ENCODE results near the gene LRBA.

LRBA gene

DNA sequence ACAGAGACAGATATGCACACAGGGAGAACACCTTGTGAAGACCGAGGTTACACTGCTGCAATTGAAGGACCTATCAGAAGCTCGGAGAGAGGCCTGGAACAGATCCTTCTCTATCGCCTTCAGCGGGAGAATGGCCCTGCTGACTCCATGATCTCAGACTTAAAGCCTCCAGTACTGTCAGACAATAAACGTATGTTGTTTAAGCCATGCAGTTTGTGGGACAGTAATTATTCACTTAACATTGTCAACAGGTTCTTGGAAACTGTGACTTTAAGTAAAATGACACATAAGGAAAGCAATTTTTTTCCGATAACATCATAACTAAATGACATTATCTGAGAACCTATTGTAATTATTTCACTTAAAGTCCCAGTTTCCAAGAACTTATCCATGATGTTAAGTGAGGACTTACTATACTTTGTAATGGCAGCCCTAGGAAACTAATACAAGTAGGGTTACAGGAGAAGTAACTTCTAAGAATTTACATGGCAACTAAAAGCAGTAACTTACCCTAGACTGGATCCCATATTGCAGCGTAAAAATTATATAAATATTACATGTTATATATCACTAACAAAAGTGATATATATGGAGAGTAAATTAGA is 613.9 kb downstream of the LRBA start:
- TF ChIP-seq, protein P1, sequence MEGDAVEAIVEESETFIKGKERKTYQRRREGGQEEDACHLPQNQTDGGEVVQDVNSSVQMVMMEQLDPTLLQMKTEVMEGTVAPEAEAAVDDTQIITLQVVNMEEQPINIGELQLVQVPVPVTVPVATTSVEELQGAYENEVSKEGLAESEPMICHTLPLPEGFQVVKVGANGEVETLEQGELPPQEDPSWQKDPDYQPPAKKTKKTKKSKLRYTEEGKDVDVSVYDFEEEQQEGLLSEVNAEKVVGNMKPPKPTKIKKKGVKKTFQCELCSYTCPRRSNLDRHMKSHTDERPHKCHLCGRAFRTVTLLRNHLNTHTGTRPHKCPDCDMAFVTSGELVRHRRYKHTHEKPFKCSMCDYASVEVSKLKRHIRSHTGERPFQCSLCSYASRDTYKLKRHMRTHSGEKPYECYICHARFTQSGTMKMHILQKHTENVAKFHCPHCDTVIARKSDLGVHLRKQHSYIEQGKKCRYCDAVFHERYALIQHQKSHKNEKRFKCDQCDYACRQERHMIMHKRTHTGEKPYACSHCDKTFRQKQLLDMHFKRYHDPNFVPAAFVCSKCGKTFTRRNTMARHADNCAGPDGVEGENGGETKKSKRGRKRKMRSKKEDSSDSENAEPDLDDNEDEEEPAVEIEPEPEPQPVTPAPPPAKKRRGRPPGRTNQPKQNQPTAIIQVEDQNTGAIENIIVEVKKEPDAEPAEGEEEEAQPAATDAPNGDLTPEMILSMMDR (IDR thresholded peaks at IDR 0.05; ENCODE audit: low read depth, low read length, missing control alignments) = no peak
- in situ Hi-C loops (cut with HindIII; ENCODE audit: low sequenced_read_pairs) = no loop called here
- DNase-seq (ENCODE audit: low read depth) = no peak
- H3K4me3 ChIP-seq (ENCODE audit: low read depth, low read length) = no peak overlapping the region

DNA sequence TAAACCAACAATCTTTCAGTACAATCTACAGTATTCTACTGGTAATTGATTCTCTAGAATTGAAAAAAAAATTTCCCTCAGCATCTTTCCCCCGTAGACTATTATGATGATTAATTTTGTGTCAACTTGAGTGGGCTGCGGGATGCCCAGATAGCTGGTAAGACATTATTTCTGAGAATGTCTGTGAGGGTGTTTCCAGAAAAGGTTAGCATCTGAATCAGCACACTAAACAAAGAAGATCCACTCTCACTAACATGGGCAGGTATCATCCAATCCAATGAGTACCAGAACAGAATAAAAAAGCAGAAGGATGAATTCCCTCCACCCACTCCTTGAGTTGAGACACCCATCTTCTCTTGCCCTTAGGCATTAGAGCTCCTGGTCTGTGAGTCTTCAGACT is 619.2 kb downstream of the LRBA start:
- H3K4me3 ChIP-seq (ENCODE audit: low read depth, low read length) = no peak overlapping the region
- in situ Hi-C loops (cut with HindIII; ENCODE audit: low sequenced_read_pairs) = no loop called here
- TF ChIP-seq, protein P1 (IDR thresholded peaks at IDR 0.05; ENCODE audit: low read depth, low read length, missing control alignments) = no peak
- DNase-seq (ENCODE audit: low read depth) = no peak

DNA sequence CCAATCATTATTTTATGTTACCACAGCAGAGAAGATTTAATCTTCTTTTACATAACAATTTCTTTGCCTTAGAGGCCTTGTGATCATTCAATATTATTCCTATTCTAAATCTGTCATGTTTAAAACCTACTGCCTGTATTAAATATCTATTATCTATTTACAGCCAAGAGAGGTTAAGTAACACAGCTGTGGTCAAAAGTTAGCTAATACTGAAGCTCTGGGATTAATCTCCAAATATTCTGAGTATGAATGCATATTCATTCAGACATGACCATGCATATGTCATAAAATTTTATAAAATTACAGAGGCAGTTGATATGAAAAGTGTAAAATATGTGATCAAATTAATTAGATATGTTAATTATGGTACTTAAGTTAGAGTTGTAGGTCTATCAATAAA is 621.0 kb downstream of the LRBA start:
- no peak overlapping the region for H3K4me3 ChIP-seq (ENCODE audit: low read depth, low read length)
- TF ChIP-seq, protein P1 (IDR thresholded peaks at IDR 0.05; ENCODE audit: low read depth, low read length, missing control alignments) = no peak
- DNase-seq (ENCODE audit: low read depth) = no peak
- in situ Hi-C loops (cut with HindIII; ENCODE audit: low sequenced_read_pairs) = no loop called here

DNA sequence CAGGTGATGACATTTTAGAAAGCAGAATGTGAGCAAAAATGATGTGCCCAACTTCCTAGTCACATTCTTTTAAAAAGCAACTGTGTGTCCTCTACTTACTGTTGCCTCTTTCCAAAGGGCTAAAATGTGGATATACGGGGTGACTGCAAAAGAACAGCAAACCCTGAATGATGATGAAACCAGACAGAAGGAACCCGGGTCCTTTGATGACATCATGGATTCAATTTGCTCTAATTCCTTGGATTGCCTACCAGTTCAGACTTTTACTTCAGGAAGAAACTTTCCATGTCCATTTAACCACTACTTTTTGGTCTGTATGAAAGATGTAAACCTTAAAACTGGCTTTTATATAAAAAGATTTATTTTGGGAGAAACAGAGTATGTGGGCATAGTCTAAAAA is 624.0 kb downstream of the LRBA start:
- in situ Hi-C loops (cut with HindIII; ENCODE audit: low sequenced_read_pairs) = no loop called here
- no peak for DNase-seq (ENCODE audit: low read depth)
- no peak overlapping the region for H3K4me3 ChIP-seq (ENCODE audit: low read depth, low read length)
- TF ChIP-seq, protein P1 (IDR thresholded peaks at IDR 0.05; ENCODE audit: low read depth, low read length, missing control alignments) = no peak

DNA sequence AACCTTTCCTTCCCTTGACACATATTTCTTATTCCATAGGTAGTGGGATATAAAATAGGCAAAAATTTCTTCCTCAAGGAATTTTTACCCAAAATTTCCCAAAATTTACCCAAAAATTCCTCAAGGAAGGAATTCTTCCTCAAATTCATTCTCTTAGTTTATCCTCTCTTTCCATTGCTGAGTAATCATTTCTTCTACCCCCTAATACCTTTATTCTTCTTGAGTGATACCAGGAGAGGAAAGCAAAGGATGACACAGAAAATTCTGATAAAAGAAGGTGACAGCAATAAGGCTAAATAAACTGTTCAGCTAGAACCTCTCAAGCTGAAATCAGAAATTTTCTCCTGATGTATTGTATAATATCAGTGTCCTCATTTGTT is 624.6 kb downstream of the LRBA start:
- no peak for DNase-seq (ENCODE audit: low read depth)
- no peak overlapping the region for H3K4me3 ChIP-seq (ENCODE audit: low read depth, low read length)
- TF ChIP-seq, protein P1 (IDR thresholded peaks at IDR 0.05; ENCODE audit: low read depth, low read length, missing control alignments) = no peak
- in situ Hi-C loops (cut with HindIII; ENCODE audit: low sequenced_read_pairs) = no loop called here

DNA sequence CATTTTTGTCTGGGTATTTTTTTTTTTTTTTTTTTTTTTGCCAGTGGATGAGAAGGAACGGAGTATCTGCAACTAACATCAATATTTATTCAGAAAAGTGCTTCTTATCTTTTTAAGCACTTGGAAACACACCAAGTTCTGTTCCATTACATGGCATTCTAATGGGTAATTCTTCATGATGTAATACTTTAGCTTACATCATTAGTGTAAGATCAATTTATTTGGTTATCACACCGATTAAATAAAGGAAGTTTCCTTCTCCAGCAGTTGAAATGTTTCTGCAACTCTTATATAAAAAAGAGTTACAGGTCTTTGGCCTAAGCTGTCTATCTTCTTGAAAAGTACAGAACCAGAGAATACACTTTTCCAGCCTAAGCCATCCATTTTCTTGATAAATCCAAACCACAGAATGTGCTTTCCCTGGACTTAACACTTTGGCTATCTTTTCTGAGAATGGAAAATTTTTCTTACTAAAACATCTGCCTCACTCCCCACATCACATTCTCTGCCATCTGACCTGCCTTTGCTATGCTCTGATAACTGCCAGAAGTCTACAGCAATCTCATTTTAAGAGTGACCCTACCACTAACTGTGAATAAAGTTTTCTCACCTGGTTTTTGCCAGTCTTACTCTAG is 625.1 kb downstream of the LRBA start:
- TF ChIP-seq, protein P1 (IDR thresholded peaks at IDR 0.05; ENCODE audit: low read depth, low read length, missing control alignments) = no peak
- no peak overlapping the region for H3K4me3 ChIP-seq (ENCODE audit: low read depth, low read length)
- DNase-seq (ENCODE audit: low read depth) = no peak
- in situ Hi-C loops (cut with HindIII; ENCODE audit: low sequenced_read_pairs) = no loop called here

All from astrocyte of the cerebellum (primary cell).